ENCODE results near the gene PPIB. TPM values are rescaled to one million over a fixed set of nuclear protein-coding genes. Genes with fewer than 3 reads are reported as not detected.

Gene PPIB
- total and polyA plus RNA-seq, 4 donors: 379 to 768 (median 632) TPM

- Histone ChIP-seq H3K4me1 (ENCODE audit: control insufficient read depth in 4 of 4, insufficient read depth in 4 of 4, low read length in 3 of 4) (no peaks in the 10 kb centered on the region), H3K27me3 (ENCODE audit: control insufficient read depth in 4 of 4, insufficient read depth in 4 of 4, low read length in 3 of 4) (no peaks in the 10 kb centered on the region), H3K36me3 (ENCODE audit: control insufficient read depth in 4 of 4, insufficient read depth in 3 of 4, low read depth in 1 of 4, low read length in 3 of 4) (peaks cover 0 to 3% (median 3%) of the 10 kb centered on the region in 4 donors), H3K9me3 (ENCODE audit: control insufficient read depth in 4 of 4, low read length in 3 of 4) (no peaks in the 10 kb centered on the region), H3K9ac (ENCODE audit: low read depth in 1 of 2, low read length in 2 of 2) (no peak overlapping the region), H3K4me3 (ENCODE audit: low read depth in 1 of 3, low read length in 3 of 3) (no peak overlapping the region), H3K27ac (ENCODE audit: low read depth in 1 of 2, low read length in 2 of 2) (no peak overlapping the region)
- TF ChIP-seq YY1 (IDR thresholded peaks at IDR 0.05) (no peak), TAF1 (conservative IDR thresholded peaks at IDR 0.05) (no peak), NR2F2 (IDR thresholded peaks at IDR 0.05) (no peak), RXRA (IDR thresholded peaks at IDR 0.05) (no peak), GABPA (IDR thresholded peaks at IDR 0.05 in 1 of 2, conservative IDR thresholded peaks at IDR 0.05 in 1 of 2) (no peak), CTCF (IDR thresholded peaks at IDR 0.05; ENCODE audit: low read depth, low read length, missing input control) (no peak), HNF4G (IDR thresholded peaks at IDR 0.05) (no peak), JUND (IDR thresholded peaks at IDR 0.05) (no peak), RAD21 (IDR thresholded peaks at IDR 0.05) (no peak), SP1 (IDR thresholded peaks at IDR 0.05) (no peak), HNF4A (conservative IDR thresholded peaks at IDR 0.05) (no peak), REST (IDR thresholded peaks at IDR 0.05) (no peak), EGR1 (IDR thresholded peaks at IDR 0.05; ENCODE audit: low read depth in 2 of 2) (no peak), ATF3 (IDR thresholded peaks at IDR 0.05) (no peak)
- WGBS: 94% methylated on average over 5 of the region's 5 CpGs
- no peak for DNase-seq (ENCODE audit: low spot score)
These were observed 29.4 kb upstream of the PPIB start for GRCh38 chr15:64191971-64192830.

GRCh38 chr15:64187396-64188191 lies 24.8 kb upstream of the PPIB start:
- H3K36me3 ChIP-seq (ENCODE audit: control insufficient read depth in 4 of 4, insufficient read depth in 3 of 4, low read depth in 1 of 4, low read length in 3 of 4): peaks cover 0 to 5% (median 0%) of the 10 kb centered on the region in 4 donors
- 97% methylated on average over 2 of the region's 2 CpGs for WGBS

More at GRCh38 chr15:64187396-64188191, 24.8 kb upstream of the PPIB start:
- DNase-seq (ENCODE audit: low spot score): no peak
- Histone ChIP-seq H3K27ac (ENCODE audit: low read depth in 1 of 2, low read length in 2 of 2) (no peak overlapping the region), H3K4me1 (ENCODE audit: control insufficient read depth in 4 of 4, insufficient read depth in 4 of 4, low read length in 3 of 4) (no peaks in the 10 kb centered on the region), H3K27me3 (ENCODE audit: control insufficient read depth in 4 of 4, insufficient read depth in 4 of 4, low read length in 3 of 4) (no peaks in the 10 kb centered on the region), H3K9ac (ENCODE audit: low read depth in 1 of 2, low read length in 2 of 2) (no peak overlapping the region), H3K9me3 (ENCODE audit: control insufficient read depth in 4 of 4, low read length in 3 of 4) (no peaks in the 10 kb centered on the region), H3K4me3 (ENCODE audit: low read depth in 1 of 3, low read length in 3 of 3) (no peak overlapping the region)
- TF ChIP-seq FOXA2 (IDR thresholded peaks at IDR 0.05) (no peak), REST (IDR thresholded peaks at IDR 0.05) (no peak), NR2F2 (IDR thresholded peaks at IDR 0.05) (no peak)
